ENCODE results near the gene HERC2. TPM values are rescaled to one million over a fixed set of nuclear protein-coding genes. Genes with fewer than 3 reads are reported as not detected.

HERC2 gene
- total RNA-seq, 3 donors from 2014 or later (not counting 1 experiment from before 2014, with no cell fraction given), result 54.2 to 64.0 (median 63.9) TPM

GRCh38 chr15:28115871-28116270, 206.1 kb downstream of the HERC2 start:
- Histone ChIP-seq H3K27me3 (ENCODE audit: control insufficient read depth, insufficient read depth, low read length) (no peaks in the 10 kb centered on the region), H3K9me3 (ENCODE audit: control insufficient read depth, insufficient read depth, low read length) (no peaks in the 10 kb centered on the region), H3K4me3 (ENCODE audit: low read length) (no peak overlapping the region), H3K36me3 (ENCODE audit: control insufficient read depth, insufficient read depth, low read length) (peaks cover 58% of the 10 kb centered on the region), H3K27ac (ENCODE audit: low read length) (no peak overlapping the region), H3K4me1 (ENCODE audit: control insufficient read depth, insufficient read depth, low read length) (no peaks in the 10 kb centered on the region)
- Mint-ChIP-seq H3K4me3 (no peak overlapping the region), H3K36me3 (peaks cover 9% of the 10 kb centered on the region), H3K27ac (no peak overlapping the region), H3K4me1 (peaks cover 6 to 7% of the 10 kb centered on the region in 2 donors), H3K27me3 (ENCODE audit: low read depth in 2 of 2) (no peaks in the 10 kb centered on the region), H3K9me3 (no peaks in the 10 kb centered on the region)
- intact Hi-C loops (cut with micrococcal nuclease), result no loop called here
- ATAC-seq (no peak), DNase-seq (no peak)
- 91% methylated on average over 13 of the region's 13 CpGs for WGBS (ENCODE audit: insufficient coverage)
- TF ChIP-seq CTCF (IDR thresholded peaks at IDR 0.05), result no peak

- H3K27me3 Mint-ChIP-seq (ENCODE audit: low read depth in 2 of 2), result no peaks in the 10 kb centered on the region
- no peak overlapping the region for H3K4me3 Mint-ChIP-seq
- Histone ChIP-seq H3K4me1 (ENCODE audit: control insufficient read depth, insufficient read depth, low read length) (peaks cover 3% of the 10 kb centered on the region), H3K27ac (ENCODE audit: low read length) (no peak overlapping the region), H3K4me3 (ENCODE audit: low read length) (no peak overlapping the region), H3K9me3 (ENCODE audit: control insufficient read depth, insufficient read depth, low read length) (no peaks in the 10 kb centered on the region), H3K27me3 (ENCODE audit: control insufficient read depth, insufficient read depth, low read length) (no peaks in the 10 kb centered on the region), H3K36me3 (ENCODE audit: control insufficient read depth, insufficient read depth, low read length) (peaks cover 50% of the 10 kb centered on the region)
- H3K36me3 Mint-ChIP-seq, result peaks cover 9% of the 10 kb centered on the region
- DNase-seq (no peak), ATAC-seq (no peak)
- H3K27ac Mint-ChIP-seq, result no peak overlapping the region
- WGBS (ENCODE audit: insufficient coverage), result 96% methylated on average over 23 of the region's 23 CpGs
- intact Hi-C loops (cut with micrococcal nuclease), result no loop called here
- no peaks in the 10 kb centered on the region for H3K9me3 Mint-ChIP-seq
- peaks cover 7 to 12% of the 10 kb centered on the region in 2 donors for H3K4me1 Mint-ChIP-seq
- no peak for TF ChIP-seq CTCF (IDR thresholded peaks at IDR 0.05)
Measured at GRCh38 chr15:28114721-28115622, 207.0 kb downstream of the HERC2 start.

GRCh38 chr15:28114114-28114455, 207.9 kb downstream of the HERC2 start:
- no peak overlapping the region for H3K4me3 Mint-ChIP-seq
- H3K4me1 ChIP-seq (ENCODE audit: control insufficient read depth, insufficient read depth, low read length), result peaks cover 11% of the 10 kb centered on the region
- H3K27ac Mint-ChIP-seq, result no peak overlapping the region
- H3K4me3 ChIP-seq (ENCODE audit: low read length), result no peak overlapping the region
- ATAC-seq, result no peak
- 96% methylated on average over 4 of the region's 4 CpGs for WGBS (ENCODE audit: insufficient coverage)
- peaks cover 14 to 21% of the 10 kb centered on the region in 2 donors for H3K4me1 Mint-ChIP-seq
- intact Hi-C loops (cut with micrococcal nuclease), result no loop called here
- H3K27me3 ChIP-seq (ENCODE audit: control insufficient read depth, insufficient read depth, low read length), result no peaks in the 10 kb centered on the region
- no peaks in the 10 kb centered on the region for H3K27me3 Mint-ChIP-seq (ENCODE audit: low read depth in 2 of 2)
- DNase-seq, result no peak
- H3K36me3 ChIP-seq (ENCODE audit: control insufficient read depth, insufficient read depth, low read length), result peaks cover 47% of the 10 kb centered on the region
- H3K27ac ChIP-seq (ENCODE audit: low read length), result no peak overlapping the region
- H3K36me3 Mint-ChIP-seq, result peaks cover 9% of the 10 kb centered on the region
- no peaks in the 10 kb centered on the region for H3K9me3 Mint-ChIP-seq
- H3K9me3 ChIP-seq (ENCODE audit: control insufficient read depth, insufficient read depth, low read length), result no peaks in the 10 kb centered on the region
- TF ChIP-seq CTCF (IDR thresholded peaks at IDR 0.05), result no peak
